Liver (tissue), 9 donors: Measurements from ENCODE around the gene INO80D. TPM values are rescaled to one million over a fixed set of nuclear protein-coding genes. Genes with fewer than 3 reads are reported as not detected.
A peak's percentile ranks its signal among the peaks of the same experiment; 100 is the strongest.

Experiments
- DNase-seq: peaks from one replicate; pipeline ENCODE4 v3.0.0-alpha.2; 2017; ENCODE audit warnings: low spot score
- H3K27ac ChIP-seq, 2 donors: one replicate each; pipeline ENCODE4 v1.7.0; 2013; ENCODE audit warnings: inconsistent platforms in 2 of 2, low read length in 2 of 2, control low read depth in 1 of 2, low read depth in 1 of 2, mild to moderate bottlenecking in 1 of 2
- H3K27me3 ChIP-seq, 4 donors: one replicate each; pipeline versions ENCODE4 v1.6.1 to v1.7.0; 2013; ENCODE audit warnings: low read length in 3 of 4, inconsistent platforms in 1 of 4, mild to moderate bottlenecking in 1 of 4, moderate library complexity in 1 of 4; ENCODE audit not compliant: control insufficient read depth in 4 of 4, insufficient read depth in 4 of 4
- H3K36me3 ChIP-seq, 4 donors: one replicate each; pipeline versions ENCODE4 v1.6.1 to v1.7.0; 2013; ENCODE audit warnings: low read length in 3 of 4, mild to moderate bottlenecking in 3 of 4, low read depth in 1 of 4, moderate library complexity in 1 of 4; ENCODE audit not compliant: control insufficient read depth in 4 of 4, insufficient read depth in 3 of 4
- H3K4me1 ChIP-seq, 4 donors: one replicate each; pipeline versions ENCODE4 v1.6.1 to v1.7.0; 2013; ENCODE audit warnings: low read length in 3 of 4, mild to moderate bottlenecking in 3 of 4, moderate library complexity in 1 of 4; ENCODE audit not compliant: control insufficient read depth in 4 of 4, insufficient read depth in 4 of 4
- H3K4me3 ChIP-seq, 3 donors: one replicate each; pipeline versions ENCODE4 v1.6.1 to v1.7.0; 2013; ENCODE audit warnings: low read length in 3 of 3, control low read depth in 1 of 3, low read depth in 1 of 3, mild to moderate bottlenecking in 1 of 3
- H3K9ac ChIP-seq, 2 donors: one replicate each; pipeline ENCODE4 v1.7.0; 2013; ENCODE audit warnings: low read length in 2 of 2, mild to moderate bottlenecking in 2 of 2, moderate library complexity in 2 of 2, control low read depth in 1 of 2, low read depth in 1 of 2
- H3K9me3 ChIP-seq, 4 donors: one replicate each; pipeline versions ENCODE4 v1.6.1 to v1.7.0; 2013; ENCODE audit warnings: low read length in 3 of 4; ENCODE audit not compliant: control insufficient read depth in 4 of 4
- EGR1 ChIP-seq, 2 donors: IDR thresholded peaks; 2 replicates each; pipeline ENCODE4 v1.6.1; 2016 to 2018; ENCODE audit warnings: antibody characterized with exemption in 2 of 2, low read depth in 2 of 2
- FOXA1 ChIP-seq: IDR thresholded peaks from 2 replicates; pipeline ENCODE4 v1.6.1; 2016; ENCODE audit warnings: antibody characterized with exemption
- FOXA2 ChIP-seq: IDR thresholded peaks from 2 replicates; pipeline ENCODE4 v1.6.1; 2016; ENCODE audit warnings: antibody characterized with exemption
- GABPA ChIP-seq, 2 donors: IDR thresholded peaks in 1 of 2; conservative IDR thresholded peaks in 1 of 2; 2 replicates each; pipeline ENCODE4 v1.6.1; 2016; ENCODE audit warnings: antibody characterized with exemption in 2 of 2, mild to moderate bottlenecking in 1 of 2, moderate library complexity in 1 of 2
- HNF4A ChIP-seq, 2 donors: conservative IDR thresholded peaks; 2 replicates each; pipeline ENCODE4 v1.6.1; 2016; ENCODE audit warnings: antibody characterized with exemption in 2 of 2, mild to moderate bottlenecking in 2 of 2
- HNF4G ChIP-seq: IDR thresholded peaks from 2 replicates; pipeline ENCODE4 v1.6.1; 2016; ENCODE audit warnings: antibody characterized with exemption
- NR2F2 ChIP-seq: IDR thresholded peaks from 2 replicates; pipeline ENCODE4 v1.6.1; 2016; ENCODE audit warnings: antibody characterized with exemption
- RAD21 ChIP-seq, 2 donors: IDR thresholded peaks; 2 replicates each; pipeline ENCODE4 v1.6.1; 2016; ENCODE audit warnings: antibody characterized with exemption in 2 of 2, mild to moderate bottlenecking in 2 of 2
- RXRA ChIP-seq, 2 donors: IDR thresholded peaks; 2 replicates each; pipeline ENCODE4 v1.6.1; 2017 to 2018; ENCODE audit warnings: antibody characterized with exemption in 2 of 2, mild to moderate bottlenecking in 1 of 2
- SP1 ChIP-seq: IDR thresholded peaks from 2 replicates; pipeline ENCODE4 v1.6.1; 2018; ENCODE audit warnings: antibody characterized with exemption, mild to moderate bottlenecking
- TAF1 ChIP-seq: conservative IDR thresholded peaks from 2 replicates; pipeline ENCODE4 v1.6.1; 2016; ENCODE audit warnings: antibody characterized with exemption, mild to moderate bottlenecking
- YY1 ChIP-seq: IDR thresholded peaks from 2 replicates; pipeline ENCODE4 v1.6.1; 2016; ENCODE audit warnings: antibody characterized with exemption, mild to moderate bottlenecking
- WGBS: extraction: QIAGEN DNeasy Blood & Tissue Kit; methylation state at CpG from one replicate; pipeline ENCODE4 v1.1.7; 2013; 5-methylcytosine and 5-hydroxymethylcytosine counted together
- polyA plus RNA-seq, 2 donors: library from polyadenylated mRNA; stranded (reverse) in 1 of 2; unstranded in 1 of 2; fragments of 200-250 nt in 1 of 2; fragments of >200 nt in 1 of 2; fragmentation: Nextera tagmentation in 1 of 2; extraction: Ambion mirVana in 1 of 2; gene quantifications; one replicate each; pipeline versions ENCODE4 v1.2.1 to v1.2.3, GENCODE V29; 2013 to 2015
- total RNA-seq, 2 donors: library from RNA; depleted of rRNA; stranded (reverse); fragments of >200 nt; gene quantifications; one replicate each; pipeline ENCODE4 v1.2.3, GENCODE V29; 2014
- TF ChIP-seq, protein P1 (sequence below): IDR thresholded peaks from 2 replicates; pipeline ENCODE4 v1.6.1; 2016; ENCODE audit warnings: antibody characterized with exemption, mild to moderate bottlenecking
- TF ChIP-seq, protein P2 (sequence below): fragments of 150-350 bp; IDR thresholded peaks from 2 replicates; pipeline ENCODE4 v1.5.1; 2017; ENCODE audit warnings: improper control_type of control experiment, low read depth, low read length; ENCODE audit not compliant: missing input control
- TF ChIP-seq, protein P3 (sequence below): IDR thresholded peaks from 2 replicates; pipeline ENCODE4 v1.6.1; 2016; ENCODE audit warnings: antibody characterized with exemption
- TF ChIP-seq, protein P4 (sequence below): IDR thresholded peaks from 2 replicates; pipeline ENCODE4 v1.6.1; 2016; ENCODE audit warnings: antibody characterized with exemption
- TF ChIP-seq, protein P5 (sequence below): IDR thresholded peaks from 2 replicates; pipeline ENCODE4 v1.6.1; 2016; ENCODE audit warnings: antibody characterized with exemption
- donor health status: healthy.
- donor health status: healthy.
- donor health status: healthy.
- donor health status: healthy.
- donor health status: healthy.

Gene INO80D
- total and polyA plus RNA-seq, 4 donors: 0.76 to 10.3 (median 5.4) TPM

DNA sequence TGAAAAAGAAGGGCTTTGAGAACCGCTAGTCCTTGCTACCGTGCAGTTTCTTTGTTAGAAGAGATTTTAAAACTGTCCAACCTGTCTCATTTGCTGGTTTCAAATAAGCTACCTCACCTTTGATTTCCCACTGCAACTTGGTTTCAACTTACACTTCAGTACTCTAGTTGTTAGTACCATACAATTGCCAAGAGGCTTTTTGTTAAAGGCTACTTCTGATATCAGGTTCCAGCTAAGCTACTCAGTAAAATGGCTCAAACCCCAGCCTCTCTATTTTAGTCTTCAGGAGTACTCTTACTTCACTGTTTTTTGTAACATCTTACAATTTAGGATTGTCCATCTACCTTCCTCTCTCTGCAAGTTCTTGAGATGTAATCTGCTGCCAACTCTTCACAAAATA is 91.6 kb downstream of the INO80D start:
- 99% methylated on average over 2 of the region's 2 CpGs for WGBS
- TF ChIP-seq, protein P1, sequence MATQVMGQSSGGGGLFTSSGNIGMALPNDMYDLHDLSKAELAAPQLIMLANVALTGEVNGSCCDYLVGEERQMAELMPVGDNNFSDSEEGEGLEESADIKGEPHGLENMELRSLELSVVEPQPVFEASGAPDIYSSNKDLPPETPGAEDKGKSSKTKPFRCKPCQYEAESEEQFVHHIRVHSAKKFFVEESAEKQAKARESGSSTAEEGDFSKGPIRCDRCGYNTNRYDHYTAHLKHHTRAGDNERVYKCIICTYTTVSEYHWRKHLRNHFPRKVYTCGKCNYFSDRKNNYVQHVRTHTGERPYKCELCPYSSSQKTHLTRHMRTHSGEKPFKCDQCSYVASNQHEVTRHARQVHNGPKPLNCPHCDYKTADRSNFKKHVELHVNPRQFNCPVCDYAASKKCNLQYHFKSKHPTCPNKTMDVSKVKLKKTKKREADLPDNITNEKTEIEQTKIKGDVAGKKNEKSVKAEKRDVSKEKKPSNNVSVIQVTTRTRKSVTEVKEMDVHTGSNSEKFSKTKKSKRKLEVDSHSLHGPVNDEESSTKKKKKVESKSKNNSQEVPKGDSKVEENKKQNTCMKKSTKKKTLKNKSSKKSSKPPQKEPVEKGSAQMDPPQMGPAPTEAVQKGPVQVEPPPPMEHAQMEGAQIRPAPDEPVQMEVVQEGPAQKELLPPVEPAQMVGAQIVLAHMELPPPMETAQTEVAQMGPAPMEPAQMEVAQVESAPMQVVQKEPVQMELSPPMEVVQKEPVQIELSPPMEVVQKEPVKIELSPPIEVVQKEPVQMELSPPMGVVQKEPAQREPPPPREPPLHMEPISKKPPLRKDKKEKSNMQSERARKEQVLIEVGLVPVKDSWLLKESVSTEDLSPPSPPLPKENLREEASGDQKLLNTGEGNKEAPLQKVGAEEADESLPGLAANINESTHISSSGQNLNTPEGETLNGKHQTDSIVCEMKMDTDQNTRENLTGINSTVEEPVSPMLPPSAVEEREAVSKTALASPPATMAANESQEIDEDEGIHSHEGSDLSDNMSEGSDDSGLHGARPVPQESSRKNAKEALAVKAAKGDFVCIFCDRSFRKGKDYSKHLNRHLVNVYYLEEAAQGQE: no peak
- TF ChIP-seq GABPA (IDR thresholded peaks at IDR 0.05 in 1 of 2, conservative IDR thresholded peaks at IDR 0.05 in 1 of 2) (no peak), NR2F2 (no peak), EGR1 (IDR thresholded peaks at IDR 0.05; ENCODE audit: low read depth in 2 of 2) (no peak), FOXA1 (no peak), FOXA2 (no peak), HNF4G (no peak)
- TF ChIP-seq, protein P2, sequence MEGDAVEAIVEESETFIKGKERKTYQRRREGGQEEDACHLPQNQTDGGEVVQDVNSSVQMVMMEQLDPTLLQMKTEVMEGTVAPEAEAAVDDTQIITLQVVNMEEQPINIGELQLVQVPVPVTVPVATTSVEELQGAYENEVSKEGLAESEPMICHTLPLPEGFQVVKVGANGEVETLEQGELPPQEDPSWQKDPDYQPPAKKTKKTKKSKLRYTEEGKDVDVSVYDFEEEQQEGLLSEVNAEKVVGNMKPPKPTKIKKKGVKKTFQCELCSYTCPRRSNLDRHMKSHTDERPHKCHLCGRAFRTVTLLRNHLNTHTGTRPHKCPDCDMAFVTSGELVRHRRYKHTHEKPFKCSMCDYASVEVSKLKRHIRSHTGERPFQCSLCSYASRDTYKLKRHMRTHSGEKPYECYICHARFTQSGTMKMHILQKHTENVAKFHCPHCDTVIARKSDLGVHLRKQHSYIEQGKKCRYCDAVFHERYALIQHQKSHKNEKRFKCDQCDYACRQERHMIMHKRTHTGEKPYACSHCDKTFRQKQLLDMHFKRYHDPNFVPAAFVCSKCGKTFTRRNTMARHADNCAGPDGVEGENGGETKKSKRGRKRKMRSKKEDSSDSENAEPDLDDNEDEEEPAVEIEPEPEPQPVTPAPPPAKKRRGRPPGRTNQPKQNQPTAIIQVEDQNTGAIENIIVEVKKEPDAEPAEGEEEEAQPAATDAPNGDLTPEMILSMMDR: no peak
- TF ChIP-seq, protein P3, sequence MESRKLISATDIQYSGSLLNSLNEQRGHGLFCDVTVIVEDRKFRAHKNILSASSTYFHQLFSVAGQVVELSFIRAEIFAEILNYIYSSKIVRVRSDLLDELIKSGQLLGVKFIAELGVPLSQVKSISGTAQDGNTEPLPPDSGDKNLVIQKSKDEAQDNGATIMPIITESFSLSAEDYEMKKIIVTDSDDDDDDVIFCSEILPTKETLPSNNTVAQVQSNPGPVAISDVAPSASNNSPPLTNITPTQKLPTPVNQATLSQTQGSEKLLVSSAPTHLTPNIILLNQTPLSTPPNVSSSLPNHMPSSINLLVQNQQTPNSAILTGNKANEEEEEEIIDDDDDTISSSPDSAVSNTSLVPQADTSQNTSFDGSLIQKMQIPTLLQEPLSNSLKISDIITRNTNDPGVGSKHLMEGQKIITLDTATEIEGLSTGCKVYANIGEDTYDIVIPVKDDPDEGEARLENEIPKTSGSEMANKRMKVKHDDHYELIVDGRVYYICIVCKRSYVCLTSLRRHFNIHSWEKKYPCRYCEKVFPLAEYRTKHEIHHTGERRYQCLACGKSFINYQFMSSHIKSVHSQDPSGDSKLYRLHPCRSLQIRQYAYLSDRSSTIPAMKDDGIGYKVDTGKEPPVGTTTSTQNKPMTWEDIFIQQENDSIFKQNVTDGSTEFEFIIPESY: no peak
- no peaks in the 10 kb centered on the region for H3K9me3 ChIP-seq
- H3K36me3 ChIP-seq: peaks cover 2 to 8% (median 4%) of the 10 kb centered on the region in 4 donors
- H3K9ac ChIP-seq: no peak overlapping the region
- H3K4me1 ChIP-seq: peaks cover 0 to 7% (median 6%) of the 10 kb centered on the region in 4 donors
- H3K4me3 ChIP-seq: no peak overlapping the region
- no peaks in the 10 kb centered on the region for H3K27me3 ChIP-seq
- no peak overlapping the region for H3K27ac ChIP-seq
- no peak for DNase-seq

DNA sequence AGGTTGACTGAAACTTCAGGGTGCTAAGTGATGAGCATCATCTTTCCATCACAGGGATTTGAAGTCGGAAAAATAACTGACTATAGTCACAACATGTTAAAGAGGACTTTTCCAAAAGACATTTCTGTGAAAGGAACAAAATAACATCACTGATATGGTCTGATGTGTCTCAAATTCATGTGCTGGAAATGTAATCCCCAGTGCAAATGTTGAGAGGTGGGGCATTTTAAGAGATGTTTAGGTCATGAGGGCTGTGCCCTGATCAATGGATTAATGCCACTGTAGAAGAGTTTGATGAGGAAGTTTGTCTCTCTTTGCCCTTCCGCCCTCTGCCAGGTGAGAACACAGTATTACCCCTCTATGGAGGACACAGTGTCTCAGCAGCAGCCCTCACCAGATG is 95.9 kb downstream of the INO80D start:
- H3K9ac ChIP-seq: no peak overlapping the region
- WGBS: 96% methylated on average over 2 of the region's 2 CpGs

More for the DNA sequence above, 95.9 kb downstream of the INO80D start:
- H3K4me3 ChIP-seq: no peak overlapping the region
- peak overlapping the region; percentile 21 to 45 for H3K27ac ChIP-seq
- H3K27me3 ChIP-seq: no peaks in the 10 kb centered on the region
- H3K4me1 ChIP-seq: peaks cover 3 to 19% (median 13%) of the 10 kb centered on the region in 4 donors
- no peaks in the 10 kb centered on the region for H3K9me3 ChIP-seq
- DNase-seq: no peak
- TF ChIP-seq TAF1: no peak
- TF ChIP-seq, protein P3: no peak
- no peak for TF ChIP-seq YY1
- no peak for TF ChIP-seq SP1
- TF ChIP-seq FOXA2: no peak
- no peak for TF ChIP-seq HNF4A (conservative IDR thresholded peaks at IDR 0.05)
- TF ChIP-seq, protein P2: no peak
- TF ChIP-seq HNF4G: no peak
- no peak for TF ChIP-seq RXRA (IDR thresholded peaks at IDR 0.05)
- no peak for TF ChIP-seq GABPA (IDR thresholded peaks at IDR 0.05 in 1 of 2, conservative IDR thresholded peaks at IDR 0.05 in 1 of 2)
- TF ChIP-seq, protein P4, sequence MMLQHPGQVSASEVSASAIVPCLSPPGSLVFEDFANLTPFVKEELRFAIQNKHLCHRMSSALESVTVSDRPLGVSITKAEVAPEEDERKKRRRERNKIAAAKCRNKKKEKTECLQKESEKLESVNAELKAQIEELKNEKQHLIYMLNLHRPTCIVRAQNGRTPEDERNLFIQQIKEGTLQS: no peak
- no peak for TF ChIP-seq RAD21 (IDR thresholded peaks at IDR 0.05)
- TF ChIP-seq NR2F2: no peak
- TF ChIP-seq EGR1 (IDR thresholded peaks at IDR 0.05; ENCODE audit: low read depth in 2 of 2): no peak
- TF ChIP-seq, protein P5, sequence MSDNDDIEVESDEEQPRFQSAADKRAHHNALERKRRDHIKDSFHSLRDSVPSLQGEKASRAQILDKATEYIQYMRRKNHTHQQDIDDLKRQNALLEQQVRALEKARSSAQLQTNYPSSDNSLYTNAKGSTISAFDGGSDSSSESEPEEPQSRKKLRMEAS: no peak
- H3K36me3 ChIP-seq: peaks cover 0 to 2% (median 2%) of the 10 kb centered on the region in 4 donors
